K562 (cell line): ENCODE measurements around the gene BACH1. TPM values are rescaled to one million over a fixed set of nuclear protein-coding genes. Genes with fewer than 3 reads are reported as not detected.
A peak's percentile ranks its signal among the peaks of the same experiment; 100 is the strongest.

Source experiments
- ARHGAP35 ChIP-seq: fragments of 450-650 bp; IDR thresholded peaks from 2 replicates; pipeline ENCODE4 v1.6.1; 2018; ENCODE audit not compliant: partially characterized antibody
- ARID3A ChIP-seq: IDR thresholded peaks from 2 replicates; pipeline ENCODE4 v1.6.1; 2012; ENCODE audit warnings: low read depth, low read length, improper control_type of control experiment, borderline replicate concordance
- CBFA2T2 ChIP-seq: fragments of 450-650 bp; conservative IDR thresholded peaks from 2 replicates; pipeline ENCODE4 v1.6.1; 2017; ENCODE audit warnings: mild to moderate bottlenecking
- CBX2 ChIP-seq: fragments of 200-600 bp; sonication (generic); IDR thresholded peaks from one replicate; pipeline ENCODE4 v1.6.1; 2012; ENCODE audit warnings: mild to moderate bottlenecking, low read length, inconsistent platforms; ENCODE audit not compliant: insufficient read depth, poor library complexity, severe bottlenecking
- CC2D1A ChIP-seq: fragments of 450-650 bp; IDR thresholded peaks from 2 replicates; pipeline ENCODE4 v1.6.1; 2017; ENCODE audit warnings: mild to moderate bottlenecking
- E2F1 ChIP-seq: sonication (generic); formaldehyde crosslinking; IDR thresholded peaks from 2 replicates; pipeline ENCODE4 v1.8.1; 2023; ENCODE audit warnings: mild to moderate bottlenecking, missing genetic modification reagents, moderate library complexity
- ERF ChIP-seq: fragments of 450-650 bp; formaldehyde crosslinking; IDR thresholded peaks from 2 replicates; pipeline ENCODE4 v1.4.0; 2020; ENCODE audit warnings: mild to moderate bottlenecking, mixed read lengths
- JUN ChIP-seq, 2 experiments: sonication (generic) in 1 of 2; formaldehyde crosslinking in 1 of 2; IDR thresholded peaks; 2 replicates each; pipeline versions ENCODE4 v1.6.1 to v1.8.0; 2012 to 2022; ENCODE audit warnings: borderline replicate concordance in 2 of 2, mild to moderate bottlenecking in 2 of 2, improper control_type of control experiment in 1 of 2, low read depth in 1 of 2, low read length in 1 of 2, missing genetic modification reagents in 1 of 2
- KAT8 ChIP-seq: fragments of 450-650 bp; IDR thresholded peaks from 2 replicates; pipeline ENCODE4 v1.6.1; 2016; ENCODE audit warnings: low read depth, mild to moderate bottlenecking
- KLF10 ChIP-seq: fragments of 250-450 bp; sonication (Bioruptor Pico); IDR thresholded peaks from 2 replicates; pipeline ENCODE4 v1.6.1; 2021; ENCODE audit warnings: matching md5 sums
- PATZ1 ChIP-seq: fragments of 250-450 bp; sonication (Bioruptor Pico); IDR thresholded peaks from 2 replicates; pipeline ENCODE4 v1.5.0; 2020; ENCODE audit warnings: mild to moderate bottlenecking, borderline replicate concordance
- PKNOX1 ChIP-seq: fragments of 450-650 bp; IDR thresholded peaks from 2 replicates; pipeline ENCODE4 v1.6.1; 2016
- POLR2G ChIP-seq: fragments of 200-400 bp; formaldehyde crosslinking; IDR thresholded peaks from 2 replicates; pipeline ENCODE4 v1.6.1; 2017; ENCODE audit warnings: low read depth, mild to moderate bottlenecking, antibody characterized with exemption, low read length, moderate library complexity
- SMC3 ChIP-seq: conservative IDR thresholded peaks from 2 replicates; pipeline ENCODE4 v1.6.1; 2011; ENCODE audit warnings: low read depth, low read length, improper control_type of control experiment; ENCODE audit not compliant: insufficient read depth
- TAF15 ChIP-seq: fragments of 200-400 bp; formaldehyde crosslinking; IDR thresholded peaks from 2 replicates; pipeline ENCODE4 v1.6.1; 2017; ENCODE audit warnings: mild to moderate bottlenecking, low read depth, low read length, moderate library complexity
- VEZF1 ChIP-seq: fragments of 200-800 bp; sonication (Bioruptor generic); IDR thresholded peaks from 2 replicates; pipeline ENCODE4 v1.6.1; 2017; ENCODE audit warnings: missing genetic modification characterization, missing compliant biosample characterization
- ZKSCAN8 ChIP-seq: fragments of 200-800 bp; sonication (Bioruptor generic); IDR thresholded peaks from 2 replicates; pipeline ENCODE4 v1.6.1; 2016; ENCODE audit warnings: missing genetic modification characterization, missing compliant biosample characterization
- ZNF239 ChIP-seq: fragments of 250-450 bp; sonication (Bioruptor Pico); IDR thresholded peaks from 2 replicates; pipeline ENCODE4 v1.4.0; 2020; ENCODE audit warnings: mild to moderate bottlenecking
- ZNF24 ChIP-seq: fragments of 450-650 bp; IDR thresholded peaks from 2 replicates; pipeline ENCODE4 v1.6.1; 2016
- ZNF75A ChIP-seq: fragments of 450-650 bp; formaldehyde crosslinking; IDR thresholded peaks from 2 replicates; pipeline ENCODE4 v1.4.0; 2020; ENCODE audit warnings: mild to moderate bottlenecking
- polyA plus RNA-seq, 8 experiments: library from polyadenylated mRNA; depleted of rRNA in 4 of 8; stranded (reverse) in 5 of 8; unstranded in 3 of 8; fragments of >200 nt; fragmentation: Nextera tagmentation in 2 of 8; fragmentation: Illumina TruSeq in 1 of 8; extraction: Ambion mirVana in 2 of 8; extraction: Trizol in 1 of 8; gene quantifications; 2 replicates each; pipeline versions ENCODE4 v1.2.1 to v1.2.3, GENCODE V29; 2011 to 2014; ENCODE audit warnings: inconsistent platforms in 1 of 8, missing spikeins in 1 of 8
- total RNA-seq, 7 experiments: library from RNA; depleted of rRNA in 6 of 7; stranded (reverse); fragments of >200 nt in 6 of 7; fragmentation: Illumina TruSeq in 2 of 7; extraction: Trizol in 2 of 7; gene quantifications; 2 replicates each; pipeline versions ENCODE4 v1.2.1 to v1.2.3, GENCODE V29; 2011 to 2021; ENCODE audit warnings: low replicate concordance in 1 of 7

Gene BACH1
- total and polyA plus RNA-seq, 9 of the 15 experiments (the other 6 are each of a cell fraction or from before 2014, with no cell fraction given), result 10.6 to 58.5 (median 28.6) TPM

GRCh38 chr21:29299916-29300806 lies 1.4 kb downstream of the BACH1 start (continued):
- TF ChIP-seq ZNF75A (CRISPR knock-in tag), result no peak
- peak; percentile 7; the same call in 1 of the 2 replicates for TF ChIP-seq PKNOX1
- peak; percentile 63 for TF ChIP-seq CBFA2T2
- TF ChIP-seq POLR2G, result 0 out of 2 replicates have a peak, but pooled peaks have one; percentile 5
- no peak for TF ChIP-seq KAT8
- no peak for TF ChIP-seq ZNF239
- TF ChIP-seq ERF, result no peak
- TF ChIP-seq E2F1, result no peak
- TF ChIP-seq ARHGAP35, result no peak
- TF ChIP-seq SMC3, result no peak
- no peak for TF ChIP-seq PATZ1 (CRISPR knock-in tag)
- no peak for TF ChIP-seq CC2D1A
- peak; percentile 7; the same call in 1 of the 2 replicates for TF ChIP-seq ZNF24
- TF ChIP-seq ZKSCAN8 (CRISPR knock-in tag), result no peak
- TF ChIP-seq TAF15, result no peak
- no peak for TF ChIP-seq CBX2
- no peak for TF ChIP-seq KLF10 (CRISPR knock-in tag)
- TF ChIP-seq VEZF1 (CRISPR knock-in tag), result peak; percentile 60
- no peak; the same call in none of the 2 replicates for TF ChIP-seq JUN (IDR thresholded peaks at IDR 0.05; ENCODE audit: borderline replicate concordance, low read depth, low read length)
- no peak for TF ChIP-seq JUN (CRISPR knock-in tag; IDR thresholded peaks at IDR 0.05; ENCODE audit: borderline replicate concordance)
- peak; percentile 96 for TF ChIP-seq ARID3A
